GM19239 (cell line): ENCODE results near the gene RGS11.

Source experiments
- DNase-seq: peaks from one replicate; pipeline ENCODE4 v3.0.0; 2011; ENCODE audit warnings: low spot score; ENCODE audit not compliant: insufficient read length
- FAIRE-seq: peaks from 2 replicates; lab custom pipeline; 2011; peaks lifted over from hg19 to GRCh38; lab: Jason Lieb, UNC

RGS11 gene

GRCh38 chr16:297832-298231, 22.1 kb upstream of the RGS11 start:
- FAIRE-seq, result no peak
- DNase-seq, result no peak

- no peak for FAIRE-seq
Observed at GRCh38 chr16:296806-297510, 21.2 kb upstream of the RGS11 start.

DNA sequence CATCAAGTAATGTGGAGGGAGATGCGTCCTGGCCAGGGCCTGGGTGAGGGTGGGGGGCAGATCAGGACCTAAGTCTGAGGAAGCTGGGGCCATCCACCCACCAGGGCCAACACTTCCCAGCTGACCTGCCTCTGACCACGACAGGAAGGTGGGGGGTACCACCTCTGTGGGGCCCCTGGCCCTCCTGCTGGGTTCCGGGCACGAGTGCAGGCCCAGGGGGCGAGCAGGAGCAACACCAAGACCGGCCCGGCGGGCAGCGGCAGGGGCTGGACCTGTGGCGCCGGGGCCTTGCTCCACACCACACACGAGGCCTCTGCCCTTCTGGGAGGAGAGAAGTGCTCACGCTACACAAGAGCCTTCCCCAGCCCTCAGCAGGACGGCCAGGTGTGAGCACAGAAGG, 20.5 kb upstream of the RGS11 start:
- DNase-seq (no peak), FAIRE-seq (no peak)

More at GRCh38 chr16:296806-297510, 21.2 kb upstream of the RGS11 start:
- no peak for DNase-seq

- no peak for DNase-seq
- FAIRE-seq, result no peak
Observed at GRCh38 chr16:293043-293775, 17.5 kb upstream of the RGS11 start.

GRCh38 chr16:291539-291938, 15.8 kb upstream of the RGS11 start:
- DNase-seq (no peak), FAIRE-seq (no peak)

DNA sequence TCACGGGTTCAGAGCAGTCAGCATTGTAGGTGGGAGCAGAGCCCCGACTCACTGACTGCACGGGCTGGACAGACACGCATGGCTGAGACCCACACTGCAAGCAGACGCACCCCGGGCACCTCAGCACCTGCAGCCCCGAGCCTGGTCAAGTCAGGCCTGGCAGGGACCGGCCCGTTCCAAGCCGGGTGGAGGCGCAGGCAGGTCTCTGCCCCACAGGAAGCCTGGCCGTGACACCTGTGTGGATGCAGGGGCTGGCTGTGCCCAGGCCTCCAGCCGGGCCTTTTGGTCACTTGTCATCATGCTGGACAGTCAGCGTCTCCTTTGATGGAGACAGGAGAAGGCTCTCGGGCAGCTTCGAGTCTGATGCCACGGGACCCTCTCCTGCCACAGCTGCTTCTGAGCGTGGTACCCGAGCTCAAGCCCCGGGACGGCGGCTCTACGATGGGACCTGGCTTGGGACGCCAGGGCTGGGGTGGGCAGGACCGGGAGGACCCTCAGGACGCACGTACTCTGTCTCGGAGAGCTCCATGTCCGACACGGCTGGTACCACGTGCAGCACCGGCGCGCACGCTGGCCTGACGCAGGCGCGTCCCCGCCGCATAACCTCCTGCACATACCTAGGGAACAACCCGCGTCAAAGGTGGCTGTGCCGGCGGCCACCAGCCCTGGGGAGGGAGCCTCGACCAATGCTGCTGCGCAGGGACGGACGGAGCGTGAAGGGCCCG, 15.1 kb upstream of the RGS11 start:
- FAIRE-seq (no peak), DNase-seq (no peak)

DNA sequence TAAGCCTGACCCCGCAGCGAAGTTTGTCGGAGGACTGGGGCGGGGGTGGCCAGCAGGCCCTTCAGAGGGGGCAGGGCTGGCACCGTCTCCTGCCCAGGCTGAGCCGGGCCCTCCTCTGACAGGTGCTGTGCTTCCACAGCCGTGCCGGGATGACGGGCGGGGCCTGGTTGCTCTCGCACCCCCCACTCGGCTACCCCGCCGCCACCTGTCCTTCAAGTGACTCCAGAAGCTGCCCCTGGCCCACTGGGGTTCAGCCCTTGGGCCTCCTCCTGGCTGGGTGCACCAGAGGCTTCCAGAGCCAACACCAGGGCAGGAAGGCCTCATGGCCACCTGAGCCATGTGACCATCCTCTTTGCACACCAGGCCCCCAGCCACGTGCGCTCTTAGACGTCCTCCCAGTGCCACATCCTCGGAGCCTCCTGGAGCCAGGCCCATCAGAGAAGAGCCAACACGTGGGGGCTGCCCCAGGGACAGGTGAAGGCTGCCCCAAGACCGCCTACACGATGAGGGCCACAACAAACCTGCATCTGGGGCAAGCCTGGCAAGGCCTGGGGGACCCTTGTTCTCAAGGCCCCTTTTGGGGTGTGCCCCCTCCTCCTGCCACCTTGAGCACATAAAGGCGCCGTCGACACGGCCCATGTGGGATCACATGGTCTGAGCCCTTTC, 14.4 kb upstream of the RGS11 start:
- FAIRE-seq (no peak), DNase-seq (no peak)

- no peak for FAIRE-seq
Observed at GRCh38 chr16:289395-289997, 13.8 kb upstream of the RGS11 start.

GRCh38 chr16:287981-288920, 12.5 kb upstream of the RGS11 start:
- DNase-seq (no peak), FAIRE-seq (no peak)

More at GRCh38 chr16:289395-289997, 13.8 kb upstream of the RGS11 start:
- DNase-seq, result no peak

- FAIRE-seq, result no peak
- DNase-seq, result no peak
Observed at GRCh38 chr16:287298-287811, 11.6 kb upstream of the RGS11 start.

- DNase-seq (no peak), FAIRE-seq (no peak)
Observed at GRCh38 chr16:286491-287297, 10.9 kb upstream of the RGS11 start.

GRCh38 chr16:285146-286055, 9.7 kb upstream of the RGS11 start:
- DNase-seq (no peak), FAIRE-seq (no peak)

- DNase-seq (no peak), FAIRE-seq (no peak)
Observed at GRCh38 chr16:284204-285120, 8.7 kb upstream of the RGS11 start.

DNA sequence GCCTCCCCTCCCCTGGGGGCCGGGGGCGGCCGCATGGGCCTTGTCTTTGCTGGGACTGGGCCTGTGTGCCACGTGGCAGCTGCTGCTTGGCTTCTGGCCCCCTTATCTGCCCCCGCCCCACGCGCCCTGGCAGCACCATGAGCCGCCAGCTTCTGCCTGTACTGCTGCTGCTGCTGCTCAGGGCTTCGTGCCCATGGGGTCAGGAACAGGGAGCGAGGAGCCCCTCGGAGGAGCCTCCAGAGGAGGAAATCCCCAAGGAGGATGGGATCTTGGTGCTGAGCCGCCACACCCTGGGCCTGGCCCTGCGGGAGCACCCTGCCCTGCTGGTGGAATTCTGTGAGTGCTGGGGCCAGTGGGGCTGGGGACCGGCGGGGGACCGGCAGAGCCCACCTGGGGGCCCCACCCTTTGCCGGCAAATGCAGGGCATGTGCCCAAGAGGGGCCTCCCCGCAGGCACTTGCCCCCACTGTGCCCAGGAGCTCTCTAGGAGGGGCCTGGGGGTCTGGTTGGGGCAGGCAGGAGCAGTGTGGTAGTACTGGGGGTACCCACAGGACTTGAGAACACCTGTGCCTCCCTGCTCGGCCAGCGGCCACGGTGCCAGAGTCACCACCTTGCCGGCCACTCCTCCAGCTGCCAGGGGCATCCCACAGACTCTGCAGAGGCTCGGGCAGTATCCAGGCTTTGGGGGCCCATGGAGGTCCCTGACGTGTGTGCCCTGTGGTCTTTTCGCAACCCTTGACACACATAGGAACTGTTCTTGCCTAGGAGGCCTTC, 7.5 kb upstream of the RGS11 start, which contains the start of gene PDIA2:
TSS of gene PDIA2 (plus strand) at position 132 of the 773 bp plus-strand sequence. CDS start at position 138, 6 bp downstream.
- FAIRE-seq, result no peak

GRCh38 chr16:282491-282890, 6.7 kb upstream of the RGS11 start:
- FAIRE-seq (no peak), DNase-seq (no peak)

More for the DNA sequence above, 7.5 kb upstream of the RGS11 start, which contains the start of gene PDIA2:
- DNase-seq, result no peak
